ENCODE results near the gene ANLN. TPM values are rescaled to one million over a fixed set of nuclear protein-coding genes. Genes with fewer than 3 reads are reported as not detected.

ANLN gene
- total RNA-seq, 1 experiment from 2014 or later, result 274 TPM

DNA sequence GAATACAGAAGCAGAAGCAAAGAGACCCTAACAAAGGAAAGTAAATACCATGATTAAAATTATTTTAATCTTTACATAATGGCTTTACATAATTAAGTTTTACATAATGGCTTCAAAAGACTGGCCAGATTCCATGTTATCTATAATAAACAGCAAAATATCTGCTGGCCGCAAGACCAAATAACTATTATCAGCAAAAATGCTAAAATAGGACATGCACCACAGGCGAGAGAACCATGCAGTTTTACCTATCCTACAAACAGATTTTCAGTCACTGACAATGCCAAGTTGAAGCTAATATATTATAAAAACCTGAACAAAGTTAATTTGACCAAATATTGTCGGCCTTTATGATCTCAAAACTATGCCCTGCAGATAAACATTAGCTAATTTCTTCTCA is 34.2 kb upstream of the ANLN start:
- H3K36me3 Mint-ChIP-seq (ENCODE audit: insufficient read depth, unreplicated experiment), result peaks cover 4% of the 10 kb centered on the region
- H3K4me3 Mint-ChIP-seq (ENCODE audit: low read depth, unreplicated experiment), result no peak overlapping the region
- CTCF ChIA-PET, result interaction anchor here (1.4 kb wide), 1 partner anchor 9 kb away, joined by 4 read pairs; no protein-coding TSS in a partner anchor
- no peak for DNase-seq
- intact Hi-C loops (cut with micrococcal nuclease; ENCODE audit: unreplicated experiment), result no loop called here
- H3K27ac Mint-ChIP-seq (ENCODE audit: unreplicated experiment), result no peak overlapping the region
- H3K4me1 Mint-ChIP-seq (ENCODE audit: low read depth, unreplicated experiment), result peaks cover 7% of the 10 kb centered on the region
- BruUV-seq (replicated peaks), result no TSS peak
- H3K9me3 Mint-ChIP-seq (ENCODE audit: low read depth, unreplicated experiment), result no peaks in the 10 kb centered on the region
- no peak for TF ChIP-seq CTCF (IDR thresholded peaks at IDR 0.05; ENCODE audit: unreplicated experiment)
- H3K27me3 Mint-ChIP-seq (ENCODE audit: unreplicated experiment), result no peaks in the 10 kb centered on the region

DNA sequence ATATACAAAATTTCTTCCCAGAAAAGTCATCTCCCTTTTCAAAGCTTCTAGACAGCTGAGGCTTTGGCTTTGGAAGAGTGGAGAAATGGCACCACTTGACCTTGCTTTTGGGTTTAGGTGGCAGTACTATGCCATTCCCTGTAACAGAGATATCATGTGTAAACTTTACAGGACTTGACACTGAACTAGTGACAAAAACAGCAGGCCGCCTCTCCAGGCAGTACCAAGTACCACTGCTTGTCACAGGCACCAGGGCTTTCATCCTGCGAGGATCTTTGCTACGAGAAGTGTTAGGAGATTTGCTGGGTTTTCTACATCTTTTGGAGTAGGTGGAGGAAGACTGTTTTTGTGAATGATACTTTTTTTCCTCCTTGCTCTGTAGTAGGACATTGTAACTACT is 32.6 kb upstream of the ANLN start:
- H3K27ac Mint-ChIP-seq (ENCODE audit: unreplicated experiment), result no peak overlapping the region
- no TSS peak for BruUV-seq (replicated peaks)
- CTCF ChIA-PET, result no interaction called here
- no peaks in the 10 kb centered on the region for H3K27me3 Mint-ChIP-seq (ENCODE audit: unreplicated experiment)
- DNase-seq, result no peak
- H3K9me3 Mint-ChIP-seq (ENCODE audit: low read depth, unreplicated experiment), result no peaks in the 10 kb centered on the region
- peaks cover 7% of the 10 kb centered on the region for H3K4me1 Mint-ChIP-seq (ENCODE audit: low read depth, unreplicated experiment)
- no peak for TF ChIP-seq CTCF (IDR thresholded peaks at IDR 0.05; ENCODE audit: unreplicated experiment)
- H3K4me3 Mint-ChIP-seq (ENCODE audit: low read depth, unreplicated experiment), result no peak overlapping the region
- peaks cover 4% of the 10 kb centered on the region for H3K36me3 Mint-ChIP-seq (ENCODE audit: insufficient read depth, unreplicated experiment)
- intact Hi-C loops (cut with micrococcal nuclease; ENCODE audit: unreplicated experiment), result no loop called here

DNA sequence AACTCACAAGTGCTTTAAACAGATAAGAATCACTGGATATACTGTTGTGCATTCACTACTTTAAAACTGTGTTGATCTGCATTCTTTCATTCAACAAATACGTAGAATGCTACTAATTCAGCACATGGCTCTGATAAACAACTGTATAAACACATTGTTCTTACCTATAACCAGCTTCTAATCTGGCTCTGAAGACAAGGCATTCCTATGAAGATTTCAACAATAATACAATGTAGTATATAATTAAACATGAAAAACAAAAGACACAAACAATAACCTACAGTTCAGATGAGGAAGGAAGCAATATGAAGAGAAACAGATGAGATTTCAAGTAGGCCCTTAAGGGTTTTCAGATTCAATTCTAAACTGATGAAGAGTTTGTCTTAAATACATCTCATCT is 31.1 kb upstream of the ANLN start:
- intact Hi-C loops (cut with micrococcal nuclease; ENCODE audit: unreplicated experiment), result no loop called here
- no TSS peak for BruUV-seq (replicated peaks)
- no peak for TF ChIP-seq CTCF (IDR thresholded peaks at IDR 0.05; ENCODE audit: unreplicated experiment)
- CTCF ChIA-PET, result interaction anchor here (0.6 to 0.8 kb wide), 2 partner anchors 9 to 86 kb away, joined by 3 to 5 read pairs; no protein-coding TSS in a partner anchor
- H3K4me3 Mint-ChIP-seq (ENCODE audit: low read depth, unreplicated experiment), result no peak overlapping the region
- H3K27me3 Mint-ChIP-seq (ENCODE audit: unreplicated experiment), result no peaks in the 10 kb centered on the region
- no peak overlapping the region for H3K27ac Mint-ChIP-seq (ENCODE audit: unreplicated experiment)
- H3K36me3 Mint-ChIP-seq (ENCODE audit: insufficient read depth, unreplicated experiment), result peaks cover 4% of the 10 kb centered on the region
- no peak for DNase-seq
- H3K4me1 Mint-ChIP-seq (ENCODE audit: low read depth, unreplicated experiment), result peaks cover 7% of the 10 kb centered on the region
- H3K9me3 Mint-ChIP-seq (ENCODE audit: low read depth, unreplicated experiment), result no peaks in the 10 kb centered on the region

- intact Hi-C loops (cut with micrococcal nuclease; ENCODE audit: unreplicated experiment), result no loop called here
- H3K4me3 Mint-ChIP-seq (ENCODE audit: low read depth, unreplicated experiment), result no peak overlapping the region
- BruUV-seq (replicated peaks), result no TSS peak
- peaks cover 7% of the 10 kb centered on the region for H3K4me1 Mint-ChIP-seq (ENCODE audit: low read depth, unreplicated experiment)
- TF ChIP-seq CTCF (IDR thresholded peaks at IDR 0.05; ENCODE audit: unreplicated experiment), result no peak
- H3K36me3 Mint-ChIP-seq (ENCODE audit: insufficient read depth, unreplicated experiment), result peaks cover 4% of the 10 kb centered on the region
- H3K27me3 Mint-ChIP-seq (ENCODE audit: unreplicated experiment), result no peaks in the 10 kb centered on the region
- DNase-seq, result no peak
- CTCF ChIA-PET, result interaction anchor here (0.6 kb wide), 1 partner anchor 61 kb away, joined by 3 read pairs; no protein-coding TSS in a partner anchor
- no peaks in the 10 kb centered on the region for H3K9me3 Mint-ChIP-seq (ENCODE audit: low read depth, unreplicated experiment)
- no peak overlapping the region for H3K27ac Mint-ChIP-seq (ENCODE audit: unreplicated experiment)
Observed at GRCh38 chr7:36360244-36360643, 29.4 kb upstream of the ANLN start.
